Endothelial cell of umbilical vein (primary cell): ENCODE results near the gene KCNJ15. TPM values are rescaled to one million over a fixed set of nuclear protein-coding genes. Genes with fewer than 3 reads are reported as not detected.

Experiments used
- BruUV-seq: library from RNA; stranded (reverse); fragments of 400-500 nt; replicated peaks from 2 replicates; lab custom pipeline; 2021; lab: Mats Ljungman, UMichigan
- CTCF ChIA-PET: fragments of 300-600, 350-600 bp; sonication (Branson Sonifier 250); formaldehyde crosslinking; loops from one replicate; lab custom pipeline; 2021; ENCODE audit warnings: antibody characterized with exemption, inconsistent platforms; lab: Charles Lee
- POLR2A ChIA-PET: fragments of 300-600, 350-600 bp; sonication (Branson Sonifier 250); formaldehyde crosslinking; loops from one replicate; lab custom pipeline; 2021; ENCODE audit warnings: antibody characterized with exemption, inconsistent platforms; lab: Charles Lee
- DNase-seq: peaks from one replicate; pipeline ENCODE4 v3.0.0-alpha.2; 2011; ENCODE audit warnings: low read depth, low spot score
- FAIRE-seq: peaks from 2 replicates; lab custom pipeline; 2011; peaks lifted over from hg19 to GRCh38; lab: Jason Lieb, UNC
- H2AFZ ChIP-seq: 2 replicates; pipeline ENCODE4 v1.6.0; 2012; ENCODE audit warnings: low read depth, low read length, control low read depth, inconsistent platforms
- H3K27ac ChIP-seq: 2 replicates; pipeline ENCODE4 v1.5.1; 2011; ENCODE audit warnings: low read depth, mild to moderate bottlenecking, control low read depth, low read length, moderate library complexity; ENCODE audit not compliant: insufficient read depth
- H3K27me3 ChIP-seq, 2 experiments: 2 replicates each; pipeline versions ENCODE4 v1.6.0 to v1.6.1; 2011; ENCODE audit warnings: low read length in 2 of 2, mixed read lengths in 1 of 2; ENCODE audit not compliant: control insufficient read depth in 2 of 2, insufficient read depth in 2 of 2
- H3K36me3 ChIP-seq, 2 experiments: 2 replicates in 1 of 2; 3 replicates in 1 of 2; pipeline ENCODE4 v1.5.1; 2011; ENCODE audit warnings: low read length in 2 of 2, mild to moderate bottlenecking in 1 of 2, moderate library complexity in 1 of 2; ENCODE audit not compliant: control insufficient read depth in 2 of 2, insufficient read depth in 2 of 2; ENCODE audit errors: extremely low read depth in 1 of 2
- H3K4me1 ChIP-seq: 3 replicates; pipeline ENCODE4 v1.5.1; 2011; ENCODE audit warnings: mild to moderate bottlenecking, low read length; ENCODE audit not compliant: control insufficient read depth, insufficient read depth; ENCODE audit errors: extremely low read depth
- H3K4me2 ChIP-seq: 2 replicates; pipeline ENCODE4 v1.6.1; 2011; ENCODE audit warnings: low read length, control low read depth, mixed read lengths; ENCODE audit not compliant: insufficient read depth
- H3K4me3 ChIP-seq, 3 experiments: fragments of 200-600 bp in 1 of 3; sonication (generic), shearing (Covaris generic) in 1 of 3; replicated peaks in 1 of 3; 2 replicates each; pipeline ENCODE4 v1.5.1; 2011 to 2016; ENCODE audit warnings: control low read depth in 3 of 3, low read length in 3 of 3, mild to moderate bottlenecking in 2 of 3, inconsistent platforms in 1 of 3, low read depth in 1 of 3, moderate library complexity in 1 of 3; ENCODE audit not compliant: insufficient read depth in 1 of 3
- H3K79me2 ChIP-seq: 2 replicates; pipeline ENCODE4 v1.6.0; 2012; ENCODE audit warnings: low read length, inconsistent platforms; ENCODE audit not compliant: control insufficient read depth, insufficient read depth
- H3K9ac ChIP-seq: replicated peaks from 2 replicates; pipeline ENCODE3; 2011; ENCODE audit warnings: low read length, control low read depth; ENCODE audit not compliant: insufficient read depth; ENCODE audit errors: extremely low read depth
- H3K9me1 ChIP-seq: replicated peaks from 3 replicates; pipeline ENCODE4 v1.6.0; 2011; ENCODE audit warnings: mild to moderate bottlenecking, low read length; ENCODE audit not compliant: control insufficient read depth, insufficient read depth; ENCODE audit errors: extremely low read depth
- H3K9me3 ChIP-seq: replicated peaks from 2 replicates; pipeline ENCODE4 v1.5.1; 2012; ENCODE audit warnings: low read length, inconsistent platforms; ENCODE audit not compliant: control insufficient read depth, insufficient read depth
- H4K20me1 ChIP-seq: replicated peaks from 2 replicates; pipeline ENCODE3; 2011; ENCODE audit warnings: mild to moderate bottlenecking, low read length; ENCODE audit not compliant: control insufficient read depth, insufficient read depth; ENCODE audit errors: extremely low read depth
- CTCF ChIP-seq, 2 donors: IDR thresholded peaks; 1 replicate in 1 of 2; 2 replicates in 1 of 2; pipeline ENCODE4 v1.5.1; 2011; ENCODE audit warnings: low read length in 2 of 2, mild to moderate bottlenecking in 2 of 2, moderate library complexity in 2 of 2, control low read depth in 1 of 2, inconsistent platforms in 1 of 2, low read depth in 1 of 2; ENCODE audit not compliant: insufficient read depth in 1 of 2; ENCODE audit errors: extremely low read depth in 1 of 2
- EZH2 ChIP-seq: IDR thresholded peaks from 2 replicates; pipeline ENCODE4 v1.6.1; 2012; ENCODE audit warnings: borderline replicate concordance, low read depth, mild to moderate bottlenecking, moderate library complexity, low read length, inconsistent platforms; ENCODE audit not compliant: severe bottlenecking
- FOS ChIP-seq: IDR thresholded peaks from 2 replicates; pipeline ENCODE4 v1.6.1; 2011; ENCODE audit warnings: mild to moderate bottlenecking, low read length, moderate library complexity, borderline replicate concordance; ENCODE audit not compliant: insufficient read depth
- GATA2 ChIP-seq: IDR thresholded peaks from 2 replicates; pipeline ENCODE4 v1.7.0; 2011; ENCODE audit warnings: low read depth, mild to moderate bottlenecking, moderate library complexity, mixed read lengths, low read length; ENCODE audit not compliant: insufficient read length, insufficient read depth
- JUN ChIP-seq: IDR thresholded peaks from 2 replicates; pipeline ENCODE4 v1.6.1; 2011; ENCODE audit warnings: borderline replicate concordance, low read depth; ENCODE audit not compliant: insufficient read length, insufficient read depth
- MYC ChIP-seq: IDR thresholded peaks from one replicate; pipeline ENCODE4 v1.6.1; 2011; ENCODE audit warnings: mild to moderate bottlenecking, low read depth, low read length
- POLR2A ChIP-seq: IDR thresholded peaks from 2 replicates; pipeline ENCODE4 v1.6.1; 2012; ENCODE audit warnings: low read depth, mild to moderate bottlenecking, control low read depth, low read length
- POLR2AphosphoS5 ChIP-seq: IDR thresholded peaks from 2 replicates; pipeline ENCODE4 v1.6.1; 2012; ENCODE audit warnings: low read depth, mild to moderate bottlenecking, control low read depth, low read length, moderate library complexity; ENCODE audit not compliant: insufficient read depth
- dilution Hi-C: fragments of 300-500 bp; cut with MboI; formaldehyde crosslinking; loops from one replicate; pipeline ENCODE4 v1.15.0; 2019; ENCODE audit warnings: low sequenced_read_pairs; ENCODE audit not compliant: extremely low pct_ligation_motif_present
- intact Hi-C: fragments of 100-400 bp; cut with micrococcal nuclease; formaldehyde crosslinking; loops from one replicate; pipeline ENCODE4 v1.10.0; 2022
- polyA plus RNA-seq, 4 experiments: library from polyadenylated mRNA; depleted of rRNA in 3 of 4; stranded (reverse) in 3 of 4; unstranded in 1 of 4; fragments of >200 nt; gene quantifications; 2 replicates each; pipeline versions ENCODE4 v1.2.1 to v1.2.3, GENCODE V29; 2011 to 2012; ENCODE audit warnings: missing spikeins in 1 of 4
- total RNA-seq: library from RNA; stranded (reverse); gene quantifications from 2 replicates; pipeline ENCODE4 v1.2.3, GENCODE V29; 2021
- TF ChIP-seq, protein P1 (sequence below): IDR thresholded peaks from 2 replicates; pipeline ENCODE4 v1.6.1; 2011; ENCODE audit not compliant: insufficient read depth, insufficient read length

The KCNJ15 gene
- total and polyA plus RNA-seq, 2 donors (not counting 3 experiments of a cell fraction or from before 2014, with no cell fraction given): 1.4 to 1.5 TPM

GRCh38 chr21:38327984-38328383 lies 71.2 kb downstream of the KCNJ15 start:
- no peaks in the 10 kb centered on the region for H3K79me2 ChIP-seq
- intact Hi-C loops: no loop called here
- TF ChIP-seq JUN: no peak
- TF ChIP-seq POLR2AphosphoS5: no peak
- TF ChIP-seq GATA2: no peak
- no peak for TF ChIP-seq EZH2
- no peak for TF ChIP-seq MYC
- TF ChIP-seq, protein P1, sequence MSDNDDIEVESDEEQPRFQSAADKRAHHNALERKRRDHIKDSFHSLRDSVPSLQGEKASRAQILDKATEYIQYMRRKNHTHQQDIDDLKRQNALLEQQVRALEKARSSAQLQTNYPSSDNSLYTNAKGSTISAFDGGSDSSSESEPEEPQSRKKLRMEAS: no peak
- no peak for TF ChIP-seq CTCF (IDR thresholded peaks at IDR 0.05; ENCODE audit: extremely low read depth in 1 of 2, insufficient read depth in 1 of 2, low read depth in 1 of 2, low read length in 2 of 2)
- TF ChIP-seq POLR2A: no peak
- no peak for TF ChIP-seq FOS
- H3K27me3 ChIP-seq: peaks cover 2 to 5% of the 10 kb centered on the region in 2 experiments
- H3K36me3 ChIP-seq: no peaks in the 10 kb centered on the region
- H3K4me2 ChIP-seq: no peak overlapping the region
- no peaks in the 10 kb centered on the region for H3K4me1 ChIP-seq
- no peak for FAIRE-seq
- no peaks in the 10 kb centered on the region for H4K20me1 ChIP-seq
- H3K9me3 ChIP-seq: no peaks in the 10 kb centered on the region
- dilution Hi-C loops: no loop called here
- no peak overlapping the region for H3K4me3 ChIP-seq
- H3K27ac ChIP-seq: no peak overlapping the region
- H3K9ac ChIP-seq: no peak overlapping the region
- no peaks in the 10 kb centered on the region for H3K9me1 ChIP-seq
- H2AFZ ChIP-seq: no peak overlapping the region
- no peak for DNase-seq
- CTCF ChIA-PET: interaction anchor here (1.1 to 1.6 kb wide), 4 partner anchors 23 to 111 kb away, joined by 3 to 6 read pairs (median 6); no protein-coding TSS in a partner anchor
- BruUV-seq: no TSS peak
- POLR2A ChIA-PET: no interaction called here
